ENCODE results near the gene SLC1A4.
"Not testable (repeated sequence)": the region's sequence is repeated elsewhere in the genome, so short reads cannot be mapped to it uniquely, and the experiment has no call there.

SLC1A4 gene

GRCh38 chr2:64995041-64995440, 5.8 kb downstream of the SLC1A4 start:
- DNase-seq = no peak

GRCh38 chr2:64996871-64997307, 7.7 kb downstream of the SLC1A4 start:
- no peak for DNase-seq

- DNase-seq = no peak
These were observed 9.5 kb downstream of the SLC1A4 start for GRCh38 chr2:64998658-64999061.

- DNase-seq = no peak
These were observed 10.6 kb downstream of the SLC1A4 start for GRCh38 chr2:64999754-65000153.

DNA sequence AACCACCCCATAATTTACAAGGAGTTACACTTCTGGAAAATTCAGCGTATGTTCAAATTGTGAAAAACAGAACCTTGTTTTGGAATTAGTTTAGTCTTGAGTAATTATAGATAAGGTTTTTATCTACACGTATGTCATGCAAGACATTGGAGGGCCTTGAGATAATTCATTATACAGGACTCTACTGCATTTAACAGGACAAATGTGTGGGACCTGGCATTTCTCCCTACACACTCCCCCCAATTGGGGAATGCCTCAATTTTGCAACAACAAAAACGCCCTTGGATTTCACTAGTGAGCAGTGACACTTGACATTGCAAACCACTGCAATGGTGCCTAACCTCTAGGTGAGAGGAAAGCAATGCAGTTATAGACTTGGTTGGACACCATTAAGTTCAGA, 11.4 kb downstream of the SLC1A4 start:
- no peak for DNase-seq

DNA sequence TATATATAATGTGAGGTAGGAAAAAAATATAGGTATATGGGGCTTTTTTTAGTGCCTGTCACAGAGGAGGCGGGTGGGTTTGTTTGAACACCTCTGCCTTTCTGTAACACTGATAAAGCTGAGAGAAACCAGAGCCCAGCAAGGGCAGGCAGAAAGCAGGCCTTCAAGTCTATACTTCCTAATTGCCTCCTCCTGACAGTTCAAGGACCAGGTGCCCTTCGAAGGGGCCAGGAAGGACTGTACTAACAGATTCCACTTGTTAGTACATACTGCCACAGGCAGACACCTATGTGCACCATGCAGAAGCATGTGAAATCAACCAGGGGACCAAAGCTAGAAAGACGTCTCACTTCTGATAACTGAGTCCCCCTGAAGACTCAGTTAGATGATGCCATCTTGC, 13.8 kb downstream of the SLC1A4 start:
- no peak for DNase-seq

DNA sequence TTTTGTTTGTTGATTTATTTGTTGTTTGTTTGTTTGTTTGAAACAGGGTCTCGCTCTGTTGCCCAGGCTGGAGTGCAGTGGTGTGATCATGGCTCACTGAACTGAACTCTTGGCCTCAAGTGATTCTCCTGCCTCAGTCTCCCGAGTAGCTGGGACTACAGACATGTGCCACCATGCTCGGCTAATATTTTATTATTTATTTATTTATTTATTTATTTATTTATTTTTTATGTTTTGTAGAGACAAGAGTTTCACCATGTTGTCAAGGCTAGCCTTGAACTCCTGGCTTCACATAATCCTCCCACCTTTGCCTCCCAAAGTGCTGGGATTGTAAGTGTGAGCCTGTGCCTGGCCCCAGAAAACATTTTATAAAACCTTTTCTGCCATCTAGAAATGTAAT, 15.0 kb downstream of the SLC1A4 start:
- DNase-seq = not testable (repeated sequence)

DNA sequence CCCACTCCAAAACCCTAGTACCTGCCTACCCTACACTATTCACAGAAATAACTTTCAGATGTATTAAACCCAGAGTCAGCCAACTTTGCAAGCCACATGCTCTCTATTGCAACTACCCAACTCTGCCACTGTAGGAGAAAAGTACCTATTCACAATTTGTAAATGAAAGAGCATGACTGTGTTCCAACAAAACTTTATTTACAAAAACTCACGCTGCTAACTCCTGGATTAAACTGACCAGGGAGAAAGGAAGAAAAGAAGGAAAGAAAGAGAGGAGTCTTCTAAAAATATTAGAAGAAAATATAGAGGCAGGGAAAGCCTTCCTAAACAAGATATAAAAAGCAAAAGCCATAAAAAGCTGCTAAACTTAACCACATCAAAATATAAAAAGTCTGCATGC, 24.6 kb downstream of the SLC1A4 start:
- DNase-seq = no peak

DNA sequence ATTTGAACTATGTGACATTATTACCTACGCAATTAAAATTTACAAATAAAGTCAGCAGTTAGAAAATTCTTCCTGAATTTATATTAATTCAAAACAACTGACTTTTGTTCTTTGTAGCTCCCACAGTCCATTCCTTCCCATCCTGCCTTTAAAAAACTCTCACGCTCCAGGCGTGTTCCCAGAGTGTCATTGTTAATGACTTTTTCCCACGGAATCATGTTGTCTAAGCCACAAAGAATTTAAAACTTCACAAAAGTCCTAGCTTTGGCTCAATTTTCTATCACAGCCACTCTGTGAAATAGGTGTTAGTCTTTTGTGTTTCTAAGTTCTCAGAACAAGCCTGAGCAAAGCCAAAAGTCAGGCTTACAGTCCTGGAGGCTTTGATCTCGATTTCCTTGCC, 26.5 kb downstream of the SLC1A4 start:
- no peak for DNase-seq

DNA sequence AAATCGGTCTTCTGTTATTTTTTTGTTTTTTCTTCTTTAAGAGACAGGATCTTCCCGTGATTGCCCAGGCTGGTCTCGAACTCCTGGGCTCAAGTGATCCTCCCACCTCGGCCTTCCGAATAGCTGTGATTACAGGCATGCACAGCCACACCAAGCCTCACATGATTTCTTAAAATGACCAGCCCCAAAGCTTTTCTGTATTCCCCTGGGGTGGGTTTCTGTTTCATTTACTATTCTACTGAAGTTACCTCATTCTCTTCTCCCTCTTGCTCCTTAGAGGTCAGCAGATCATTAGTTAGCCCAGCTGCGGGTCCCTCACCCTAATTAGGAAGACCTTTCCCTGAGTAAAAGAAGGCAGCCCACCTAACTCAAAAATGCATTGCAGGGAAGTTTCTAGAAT, 27.6 kb downstream of the SLC1A4 start:
- no peak for DNase-seq

DNA sequence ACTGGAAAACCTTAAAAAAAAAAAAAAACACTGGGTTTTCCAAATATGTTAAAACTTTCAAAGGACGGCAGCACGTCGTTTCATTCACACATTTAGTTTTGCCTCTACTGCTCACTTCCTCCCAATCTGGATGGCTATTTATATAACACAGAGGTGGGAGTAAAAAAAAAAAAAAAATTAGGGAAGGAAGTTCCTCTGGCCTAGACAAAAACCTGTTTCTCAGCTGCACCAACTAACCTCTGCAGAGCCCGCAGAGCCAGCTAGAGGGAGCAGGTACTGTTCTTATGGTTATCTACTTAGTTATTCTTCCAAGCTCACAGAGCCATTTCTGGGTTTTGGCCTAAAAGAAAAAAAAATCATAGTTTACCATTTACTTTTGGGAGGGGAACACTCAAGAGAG, 28.1 kb downstream of the SLC1A4 start:
- DNase-seq = no peak

- no peak for DNase-seq
These were observed 29.0 kb downstream of the SLC1A4 start for GRCh38 chr2:65018141-65018582.

- no peak for DNase-seq
These were observed 29.8 kb downstream of the SLC1A4 start for GRCh38 chr2:65019010-65019409.

DNA sequence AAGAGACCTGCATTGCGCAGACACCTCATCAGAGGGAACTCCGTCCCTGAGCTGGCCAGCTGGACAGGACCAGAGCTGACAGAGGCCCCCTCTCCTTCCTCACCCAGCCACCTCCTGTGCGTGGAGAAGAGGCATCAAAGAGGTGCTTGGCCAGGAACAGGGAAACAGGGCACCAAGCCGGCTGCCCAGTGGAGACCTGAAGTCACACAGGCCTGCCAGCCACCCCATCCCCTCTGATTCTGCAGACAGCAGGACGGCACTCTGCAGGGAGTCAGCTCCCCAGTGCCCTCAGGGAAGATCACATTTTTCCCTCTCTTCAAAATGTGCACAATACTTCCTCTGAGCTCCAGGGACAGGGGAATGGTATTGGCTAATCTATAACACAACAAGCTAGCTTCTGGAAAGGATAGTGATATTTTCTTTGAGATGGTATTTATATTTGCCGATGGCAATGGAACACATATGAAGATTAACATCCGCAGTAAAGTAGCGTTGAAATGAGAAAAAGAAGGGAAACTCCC, 30.5 kb downstream of the SLC1A4 start:
- no peak for DNase-seq

- not testable (repeated sequence) for DNase-seq
These were observed 31.1 kb downstream of the SLC1A4 start for GRCh38 chr2:65020251-65020650.

GRCh38 chr2:65020943-65021528, 31.8 kb downstream of the SLC1A4 start:
- no peak for DNase-seq

DNA sequence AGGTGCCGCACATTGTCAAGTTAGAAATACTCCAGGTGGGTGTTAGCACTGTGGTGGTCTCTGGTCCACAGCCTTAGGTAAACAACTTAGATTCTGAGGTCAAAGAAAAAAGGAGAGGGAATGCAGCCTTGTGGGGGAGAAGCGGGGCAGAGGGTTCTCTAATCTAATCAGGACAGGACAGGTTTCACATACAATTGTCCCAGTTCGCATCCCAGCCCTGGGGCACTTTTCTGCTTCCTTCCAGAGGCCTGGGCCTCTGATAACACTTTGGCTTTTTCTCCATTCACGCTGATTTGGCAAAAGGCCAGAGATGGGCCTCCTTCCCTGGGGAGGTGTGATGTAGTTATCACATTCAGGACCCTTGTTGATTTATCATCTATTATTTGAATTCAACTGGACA, 32.5 kb downstream of the SLC1A4 start:
- DNase-seq = no peak

DNA sequence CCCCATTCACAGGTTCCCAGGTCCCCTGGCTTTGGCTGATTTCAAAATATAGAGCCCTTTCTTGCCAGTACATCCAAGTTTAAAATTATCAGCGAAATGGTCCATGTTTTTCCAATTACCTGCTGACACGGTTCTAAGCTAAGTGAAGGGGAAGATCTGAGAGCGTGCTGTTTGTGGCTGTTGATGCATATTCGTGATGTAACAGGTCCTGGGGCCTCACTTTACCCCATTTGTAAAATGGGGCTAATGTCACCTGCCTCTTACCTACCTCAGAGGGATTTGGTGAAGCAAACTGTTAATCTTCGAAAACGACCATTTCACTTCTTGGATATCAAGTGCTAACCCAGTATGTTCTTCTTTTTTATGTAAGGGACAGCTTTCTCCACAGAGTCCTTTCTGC, 33.0 kb downstream of the SLC1A4 start:
- DNase-seq = no peak

- no peak for DNase-seq
These were observed 34.5 kb downstream of the SLC1A4 start for GRCh38 chr2:65023742-65024141.

GRCh38 chr2:65024149-65024829, 35.1 kb downstream of the SLC1A4 start:
- DNase-seq = no peak

- no peak for DNase-seq
These were observed 36.4 kb downstream of the SLC1A4 start for GRCh38 chr2:65025453-65026123.

- DNase-seq = no peak
These were observed 37.0 kb downstream of the SLC1A4 start for GRCh38 chr2:65026154-65026553.

GRCh38 chr2:65026704-65027464, 37.7 kb downstream of the SLC1A4 start:
- DNase-seq = no peak

Measured in stimulated activated CD4-positive, alpha-beta T cell treated with anti-CD3 and anti-CD28 coated beads, Interleukin-4, amount 100 ng/mL, for 1 hour (primary cell).